A549 (cell line): Measurements from ENCODE around the gene LSS.

Experiments
- CEBPB ChIP-seq, 2 experiments: fragments of >200 bp in 1 of 2; sonication (Bioruptor Twin) in 1 of 2; formaldehyde crosslinking in 1 of 2; IDR thresholded peaks; 2 replicates each; pipeline ENCODE4 v1.6.1; 2012 to 2016
- EHMT2 ChIP-seq: fragments of 200-600 bp; sonication (generic); IDR thresholded peaks from 2 replicates; pipeline ENCODE4 v1.6.1; 2016; ENCODE audit warnings: antibody characterized with exemption, low read depth, mild to moderate bottlenecking, moderate library complexity
- EP300 ChIP-seq, 2 experiments: fragments of >200 bp; sonication (Bioruptor Twin); formaldehyde crosslinking; IDR thresholded peaks; 2 replicates in 1 of 2; 3 replicates in 1 of 2; pipeline ENCODE4 v1.6.1; 2016 to 2017
- JUN ChIP-seq, 2 experiments: fragments of >200 bp; sonication (Bioruptor Twin); formaldehyde crosslinking; IDR thresholded peaks; 2 replicates in 1 of 2; 3 replicates in 1 of 2; pipeline ENCODE4 v1.6.1; 2016 to 2017
- MAX ChIP-seq: IDR thresholded peaks from 2 replicates; pipeline ENCODE4 v1.6.1; 2012
- MAZ ChIP-seq: fragments of 150-350 bp; IDR thresholded peaks from 2 replicates; pipeline ENCODE4 v1.6.1; 2014; ENCODE audit warnings: antibody characterized with exemption, low read depth, low read length, borderline replicate concordance
- MYC ChIP-seq: IDR thresholded peaks from 2 replicates; pipeline ENCODE4 v1.6.1; 2012; ENCODE audit warnings: mild to moderate bottlenecking, inconsistent platforms, low read length, improper control_type of control experiment, borderline replicate concordance
- NFE2L2 ChIP-seq: fragments of 150-350 bp; conservative IDR thresholded peaks from 2 replicates; pipeline ENCODE4 v1.6.1; 2014; ENCODE audit warnings: low read length
- POLR2A ChIP-seq: IDR thresholded peaks from 2 replicates; pipeline ENCODE4 v1.6.1; 2012; ENCODE audit warnings: mild to moderate bottlenecking, low read length
- POLR2AphosphoS2 ChIP-seq: conservative IDR thresholded peaks from 2 replicates; pipeline ENCODE4 v1.6.1; 2012; ENCODE audit warnings: low read length, improper control_type of control experiment, inconsistent platforms
- RAD21 ChIP-seq, 2 experiments: fragments of >200 bp in 1 of 2; sonication (Bioruptor Twin) in 1 of 2; formaldehyde crosslinking in 1 of 2; IDR thresholded peaks in 1 of 2; conservative IDR thresholded peaks in 1 of 2; 2 replicates in 1 of 2; 3 replicates in 1 of 2; pipeline ENCODE4 v1.6.1; 2012 to 2018; ENCODE audit warnings: inconsistent platforms in 1 of 2
- RARB ChIP-seq: fragments of 250-450 bp; sonication (Bioruptor Pico); IDR thresholded peaks from 2 replicates; pipeline ENCODE4 v1.8.0; 2021; ENCODE audit warnings: mild to moderate bottlenecking, moderate library complexity
- TF ChIP-seq, protein P1 (sequence below): fragments of >200 bp; sonication (Bioruptor Twin); formaldehyde crosslinking; IDR thresholded peaks from 3 replicates; pipeline ENCODE4 v1.5.1; 2016

- TF ChIP-seq POLR2AphosphoS2 (no peak), EP300 (IDR thresholded peaks at IDR 0.05) (no peak), NFE2L2 (no peak), POLR2A (no peak), MYC (no peak), JUN (IDR thresholded peaks at IDR 0.05) (no peak), MAX (no peak), RAD21 (conservative IDR thresholded peaks at IDR 0.05 in 1 of 2, IDR thresholded peaks at IDR 0.05 in 1 of 2) (no peak), EHMT2 (no peak), MAZ (no peak), CEBPB (IDR thresholded peaks at IDR 0.05) (no peak), RARB (CRISPR knock-in tag) (no peak)
- TF ChIP-seq, protein P1, sequence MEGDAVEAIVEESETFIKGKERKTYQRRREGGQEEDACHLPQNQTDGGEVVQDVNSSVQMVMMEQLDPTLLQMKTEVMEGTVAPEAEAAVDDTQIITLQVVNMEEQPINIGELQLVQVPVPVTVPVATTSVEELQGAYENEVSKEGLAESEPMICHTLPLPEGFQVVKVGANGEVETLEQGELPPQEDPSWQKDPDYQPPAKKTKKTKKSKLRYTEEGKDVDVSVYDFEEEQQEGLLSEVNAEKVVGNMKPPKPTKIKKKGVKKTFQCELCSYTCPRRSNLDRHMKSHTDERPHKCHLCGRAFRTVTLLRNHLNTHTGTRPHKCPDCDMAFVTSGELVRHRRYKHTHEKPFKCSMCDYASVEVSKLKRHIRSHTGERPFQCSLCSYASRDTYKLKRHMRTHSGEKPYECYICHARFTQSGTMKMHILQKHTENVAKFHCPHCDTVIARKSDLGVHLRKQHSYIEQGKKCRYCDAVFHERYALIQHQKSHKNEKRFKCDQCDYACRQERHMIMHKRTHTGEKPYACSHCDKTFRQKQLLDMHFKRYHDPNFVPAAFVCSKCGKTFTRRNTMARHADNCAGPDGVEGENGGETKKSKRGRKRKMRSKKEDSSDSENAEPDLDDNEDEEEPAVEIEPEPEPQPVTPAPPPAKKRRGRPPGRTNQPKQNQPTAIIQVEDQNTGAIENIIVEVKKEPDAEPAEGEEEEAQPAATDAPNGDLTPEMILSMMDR: no peak
Measured at GRCh38 chr21:46158666-46159300, 69.8 kb downstream of the LSS start.
